ENCODE measurements around the gene TERB1. TPM values are rescaled to one million over a fixed set of nuclear protein-coding genes. Genes with fewer than 3 reads are reported as not detected.

The TERB1 gene
- polyA plus RNA-seq = under 1 TPM in 1 of 4 donors, not detected in 3; 0.04 TPM
- long read RNA-seq, donor 1 = 0 reads
- long read RNA-seq, donor 2 = 0 reads
- long read RNA-seq, donor 3 = 0 reads
- long read RNA-seq, donor 4 = 0 reads
- long read RNA-seq, donor 5 = 0 reads
- long read RNA-seq, donor 6 = 0 reads
- long read RNA-seq, donor 7 = 0 reads
- long read RNA-seq, donor 8 = 0 reads
- long read RNA-seq, donor 9 = 0 reads
- long read RNA-seq, donor 10 = 0 reads

DNA sequence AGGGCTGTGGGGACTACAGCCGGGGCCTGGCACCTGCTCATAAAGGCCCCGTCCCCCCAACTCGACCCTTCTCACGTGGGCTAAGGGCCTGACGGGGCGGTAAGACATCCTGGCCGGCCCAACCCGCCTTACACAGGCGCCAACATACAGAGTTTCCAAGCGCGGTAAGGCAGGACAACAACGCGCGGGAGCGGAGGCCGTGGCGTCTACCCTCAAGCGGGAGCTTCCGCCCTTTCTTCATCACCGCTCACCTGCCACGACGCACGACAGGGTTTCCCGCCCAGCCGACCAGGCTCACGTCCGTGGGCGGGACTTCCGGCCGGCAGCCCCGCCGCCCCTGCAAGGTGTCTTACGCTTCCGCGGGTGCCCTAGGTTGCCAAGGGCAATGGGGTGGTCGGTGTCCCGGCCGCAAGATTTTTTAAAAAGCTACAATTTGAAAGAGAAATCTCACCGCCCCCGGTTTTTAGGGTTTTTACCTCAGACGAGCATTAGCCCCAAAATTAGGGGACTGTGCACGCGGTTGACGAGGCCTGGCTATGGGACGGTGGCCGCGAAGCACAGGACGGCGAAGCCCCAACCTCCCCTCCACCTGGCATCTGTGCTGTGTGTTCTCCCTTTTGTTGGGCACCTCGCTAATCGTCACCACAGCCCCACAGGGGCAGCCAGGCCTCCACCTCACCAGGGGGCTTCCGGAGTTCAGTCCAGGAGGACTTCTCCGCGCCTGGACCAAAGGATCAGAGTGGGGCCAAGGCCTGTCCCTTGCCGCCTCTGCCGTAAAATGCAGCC is at the start of gene TERB1:
Gene TERB1, minus strand, starts transcription at position 265 of the 786 bp plus-strand sequence. CDS start 4,786 bp downstream, outside the sequence.
- Histone ChIP-seq H3K4me3 (ENCODE audit: low read depth in 1 of 3, low read length in 3 of 3) (no peak within 1 kb of the TSS), H3K27me3 (ENCODE audit: control insufficient read depth in 3 of 3, insufficient read depth in 3 of 3, low read length in 3 of 3) (no peaks in the 10 kb centered on the region), H3K9me3 (ENCODE audit: control insufficient read depth in 2 of 2, insufficient read depth in 1 of 2, low read depth in 1 of 2, low read length in 1 of 2) (no peaks in the 10 kb centered on the region), H3K27ac (ENCODE audit: low read depth in 1 of 3, low read length in 2 of 3) (no peak within 1 kb of the TSS), H3K4me1 (ENCODE audit: control insufficient read depth in 3 of 3, insufficient read depth in 2 of 3, low read depth in 1 of 3, low read length in 2 of 3) (no peaks in the 10 kb centered on the region), H3K36me3 (ENCODE audit: control insufficient read depth in 3 of 3, insufficient read depth in 2 of 3, low read depth in 1 of 3, low read length in 3 of 3) (peaks cover 7 to 27% (median 11%) of the 10 kb centered on the region in 3 donors)
- DNase-seq (no peak), FAIRE-seq (no peak)
- WGBS, 3 donors = 93 to 97% (median 96%) methylated on average over 51 to 56 of the region's 56 CpGs

GRCh38 chr16:66850115-66850815 is 48.9 kb upstream of the TERB1 start:
- H3K27ac ChIP-seq (ENCODE audit: low read depth in 1 of 3, low read length in 2 of 3) = no peak overlapping the region
- no peaks in the 10 kb centered on the region for H3K9me3 ChIP-seq (ENCODE audit: control insufficient read depth in 2 of 2, insufficient read depth in 1 of 2, low read depth in 1 of 2, low read length in 1 of 2)
- WGBS, 3 donors = 84 to 89% (median 84%) methylated on average over 14 of the region's 14 CpGs
- no peaks in the 10 kb centered on the region for H3K36me3 ChIP-seq (ENCODE audit: control insufficient read depth in 3 of 3, insufficient read depth in 2 of 3, low read depth in 1 of 3, low read length in 3 of 3)
- FAIRE-seq (no peak), DNase-seq (no peak)
- no peak overlapping the region for H3K4me3 ChIP-seq (ENCODE audit: low read depth in 1 of 3, low read length in 3 of 3)
- peaks cover 0 to 13% (median 8%) of the 10 kb centered on the region in 3 donors for H3K27me3 ChIP-seq (ENCODE audit: control insufficient read depth in 3 of 3, insufficient read depth in 3 of 3, low read length in 3 of 3)
- peaks cover 0 to 18% (median 6%) of the 10 kb centered on the region in 3 donors for H3K4me1 ChIP-seq (ENCODE audit: control insufficient read depth in 3 of 3, insufficient read depth in 2 of 3, low read depth in 1 of 3, low read length in 2 of 3)

DNA sequence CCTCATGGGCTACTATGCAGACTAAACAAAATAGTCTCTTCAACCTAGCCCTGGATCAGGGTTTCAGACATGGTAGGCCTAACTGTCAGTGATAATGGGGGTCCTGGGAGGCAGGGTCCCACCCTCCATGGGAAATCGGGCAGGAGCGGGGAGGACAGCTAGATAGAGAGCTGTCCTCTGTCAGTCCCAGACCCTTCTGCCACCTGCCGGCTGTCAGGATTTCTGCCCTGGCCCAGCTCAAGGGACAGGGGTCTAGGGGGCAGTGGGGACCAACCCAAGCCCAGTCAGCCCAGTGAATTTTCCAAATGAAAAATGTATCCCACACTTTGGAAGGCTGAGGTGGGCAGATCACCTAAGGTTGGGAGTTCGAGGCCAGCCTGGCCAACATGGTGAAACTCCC is 48.2 kb upstream of the TERB1 start:
- no peaks in the 10 kb centered on the region for H3K9me3 ChIP-seq (ENCODE audit: control insufficient read depth in 2 of 2, insufficient read depth in 1 of 2, low read depth in 1 of 2, low read length in 1 of 2)
- no peak overlapping the region for H3K4me3 ChIP-seq (ENCODE audit: low read depth in 1 of 3, low read length in 3 of 3)
- H3K27me3 ChIP-seq (ENCODE audit: control insufficient read depth in 3 of 3, insufficient read depth in 3 of 3, low read length in 3 of 3) = peaks cover 0 to 19% (median 10%) of the 10 kb centered on the region in 3 donors
- H3K4me1 ChIP-seq (ENCODE audit: control insufficient read depth in 3 of 3, insufficient read depth in 2 of 3, low read depth in 1 of 3, low read length in 2 of 3) = peaks cover 0 to 18% (median 6%) of the 10 kb centered on the region in 3 donors
- FAIRE-seq = no peak
- WGBS, 3 donors = 86 to 97% (median 88%) methylated on average over 4 of the region's 4 CpGs
- no peaks in the 10 kb centered on the region for H3K36me3 ChIP-seq (ENCODE audit: control insufficient read depth in 3 of 3, insufficient read depth in 2 of 3, low read depth in 1 of 3, low read length in 3 of 3)
- H3K27ac ChIP-seq (ENCODE audit: low read depth in 1 of 3, low read length in 2 of 3) = peak overlapping the region in 1 of 3 donors; percentile 68
- DNase-seq = no peak

- Histone ChIP-seq H3K27me3 (ENCODE audit: control insufficient read depth in 3 of 3, insufficient read depth in 3 of 3, low read length in 3 of 3) (peaks cover 0 to 22% (median 10%) of the 10 kb centered on the region in 3 donors), H3K4me3 (ENCODE audit: low read depth in 1 of 3, low read length in 3 of 3) (no peak overlapping the region), H3K36me3 (ENCODE audit: control insufficient read depth in 3 of 3, insufficient read depth in 2 of 3, low read depth in 1 of 3, low read length in 3 of 3) (no peaks in the 10 kb centered on the region), H3K9me3 (ENCODE audit: control insufficient read depth in 2 of 2, insufficient read depth in 1 of 2, low read depth in 1 of 2, low read length in 1 of 2) (no peaks in the 10 kb centered on the region), H3K4me1 (ENCODE audit: control insufficient read depth in 3 of 3, insufficient read depth in 2 of 3, low read depth in 1 of 3, low read length in 2 of 3) (peaks cover 0 to 18% (median 6%) of the 10 kb centered on the region in 3 donors), H3K27ac (ENCODE audit: low read depth in 1 of 3, low read length in 2 of 3) (peak overlapping the region in 1 of 3 donors; percentile 68)
- FAIRE-seq (no peak), DNase-seq (no peak)
- 76 to 86% (median 84%) methylated on average over 2 of the region's 2 CpGs for WGBS, 3 donors
These were observed 47.6 kb upstream of the TERB1 start for GRCh38 chr16:66849021-66849420.

DNA sequence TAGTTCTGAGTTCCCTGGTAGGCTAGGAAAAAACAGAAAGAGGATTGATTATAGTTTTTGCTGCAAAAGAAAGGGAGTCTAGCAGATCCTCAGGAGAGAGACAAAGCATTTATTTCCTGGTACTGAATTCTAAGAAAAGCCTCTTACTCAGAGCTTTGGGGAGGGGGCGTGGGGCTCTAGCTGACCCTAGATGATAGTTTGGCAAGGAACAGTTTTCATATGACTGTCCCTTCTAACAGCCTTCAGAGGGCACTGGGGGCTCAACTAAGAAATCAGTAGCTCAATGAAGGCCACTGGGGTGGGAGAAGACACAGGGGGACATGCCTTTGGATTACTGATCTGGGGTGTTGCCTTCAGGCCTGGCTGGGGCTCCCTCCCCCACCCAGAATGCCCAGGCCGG is 46.8 kb upstream of the TERB1 start:
- Histone ChIP-seq H3K9me3 (ENCODE audit: control insufficient read depth in 2 of 2, insufficient read depth in 1 of 2, low read depth in 1 of 2, low read length in 1 of 2) (no peaks in the 10 kb centered on the region), H3K36me3 (ENCODE audit: control insufficient read depth in 3 of 3, insufficient read depth in 2 of 3, low read depth in 1 of 3, low read length in 3 of 3) (no peaks in the 10 kb centered on the region), H3K4me1 (ENCODE audit: control insufficient read depth in 3 of 3, insufficient read depth in 2 of 3, low read depth in 1 of 3, low read length in 2 of 3) (peaks cover 0 to 18% (median 6%) of the 10 kb centered on the region in 3 donors), H3K27me3 (ENCODE audit: control insufficient read depth in 3 of 3, insufficient read depth in 3 of 3, low read length in 3 of 3) (peaks cover 0 to 26% (median 10%) of the 10 kb centered on the region in 3 donors), H3K4me3 (ENCODE audit: low read depth in 1 of 3, low read length in 3 of 3) (no peak overlapping the region), H3K27ac (ENCODE audit: low read depth in 1 of 3, low read length in 2 of 3) (peak overlapping the region in 2 of 3 donors; percentile 15 to 68)
- DNase-seq (no peak), FAIRE-seq (no peak)
- WGBS, 3 donors = 72 to 85% (median 82%) methylated on average over 2 of the region's 2 CpGs

- Histone ChIP-seq H3K27ac (ENCODE audit: low read depth in 1 of 3, low read length in 2 of 3) (peak overlapping the region in 2 of 3 donors; percentile 15 to 68), H3K4me1 (ENCODE audit: control insufficient read depth in 3 of 3, insufficient read depth in 2 of 3, low read depth in 1 of 3, low read length in 2 of 3) (peaks cover 0 to 18% (median 6%) of the 10 kb centered on the region in 3 donors), H3K27me3 (ENCODE audit: control insufficient read depth in 3 of 3, insufficient read depth in 3 of 3, low read length in 3 of 3) (peaks cover 0 to 26% (median 10%) of the 10 kb centered on the region in 3 donors), H3K36me3 (ENCODE audit: control insufficient read depth in 3 of 3, insufficient read depth in 2 of 3, low read depth in 1 of 3, low read length in 3 of 3) (no peaks in the 10 kb centered on the region), H3K4me3 (ENCODE audit: low read depth in 1 of 3, low read length in 3 of 3) (no peak overlapping the region), H3K9me3 (ENCODE audit: control insufficient read depth in 2 of 2, insufficient read depth in 1 of 2, low read depth in 1 of 2, low read length in 1 of 2) (no peaks in the 10 kb centered on the region)
- FAIRE-seq (no peak), DNase-seq (peak; percentile 78 to 89)
- 44 to 59% (median 49%) methylated on average over 6 of the region's 6 CpGs for WGBS, 3 donors
These were observed 46.2 kb upstream of the TERB1 start for GRCh38 chr16:66847533-66848067.

GRCh38 chr16:66846831-66847230 is 45.4 kb upstream of the TERB1 start:
- no peaks in the 10 kb centered on the region for H3K36me3 ChIP-seq (ENCODE audit: control insufficient read depth in 3 of 3, insufficient read depth in 2 of 3, low read depth in 1 of 3, low read length in 3 of 3)
- no peaks in the 10 kb centered on the region for H3K9me3 ChIP-seq (ENCODE audit: control insufficient read depth in 2 of 2, insufficient read depth in 1 of 2, low read depth in 1 of 2, low read length in 1 of 2)
- peaks cover 0 to 26% (median 10%) of the 10 kb centered on the region in 3 donors for H3K27me3 ChIP-seq (ENCODE audit: control insufficient read depth in 3 of 3, insufficient read depth in 3 of 3, low read length in 3 of 3)
- H3K27ac ChIP-seq (ENCODE audit: low read depth in 1 of 3, low read length in 2 of 3) = no peak overlapping the region
- DNase-seq = no peak
- no peak for FAIRE-seq
- 92 to 96% (median 95%) methylated on average over 6 of the region's 6 CpGs for WGBS, 3 donors
- H3K4me1 ChIP-seq (ENCODE audit: control insufficient read depth in 3 of 3, insufficient read depth in 2 of 3, low read depth in 1 of 3, low read length in 2 of 3) = peaks cover 0 to 18% (median 6%) of the 10 kb centered on the region in 3 donors
- H3K4me3 ChIP-seq (ENCODE audit: low read depth in 1 of 3, low read length in 3 of 3) = no peak overlapping the region

DNA sequence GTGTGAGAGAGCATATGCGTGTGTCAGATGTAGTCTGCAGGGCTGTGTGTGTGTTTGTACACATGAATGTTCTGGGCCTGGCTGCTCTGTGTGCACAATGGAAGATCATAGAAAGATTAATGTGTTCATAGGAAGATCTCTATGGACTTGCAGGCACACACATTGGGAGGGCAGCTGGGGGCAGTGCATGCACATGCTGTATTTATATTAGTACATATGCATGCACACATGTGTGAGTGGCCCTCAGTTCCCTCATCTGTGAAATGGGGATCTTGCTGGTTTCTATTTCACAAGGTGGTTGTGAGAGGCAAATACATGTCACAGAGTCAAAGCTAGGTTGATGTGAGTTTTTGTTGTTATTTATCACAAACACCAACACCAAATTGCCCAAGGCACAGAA is 44.9 kb upstream of the TERB1 start:
- Histone ChIP-seq H3K27ac (ENCODE audit: low read depth in 1 of 3, low read length in 2 of 3) (no peak overlapping the region), H3K27me3 (ENCODE audit: control insufficient read depth in 3 of 3, insufficient read depth in 3 of 3, low read length in 3 of 3) (peaks cover 0 to 26% (median 10%) of the 10 kb centered on the region in 3 donors), H3K4me1 (ENCODE audit: control insufficient read depth in 3 of 3, insufficient read depth in 2 of 3, low read depth in 1 of 3, low read length in 2 of 3) (peaks cover 0 to 18% (median 6%) of the 10 kb centered on the region in 3 donors), H3K9me3 (ENCODE audit: control insufficient read depth in 2 of 2, insufficient read depth in 1 of 2, low read depth in 1 of 2, low read length in 1 of 2) (no peaks in the 10 kb centered on the region), H3K4me3 (ENCODE audit: low read depth in 1 of 3, low read length in 3 of 3) (no peak overlapping the region), H3K36me3 (ENCODE audit: control insufficient read depth in 3 of 3, insufficient read depth in 2 of 3, low read depth in 1 of 3, low read length in 3 of 3) (no peaks in the 10 kb centered on the region)
- FAIRE-seq = no peak
- 89 to 100% (median 100%) methylated on average over 1 of the region's 1 CpG for WGBS, 3 donors
- no peak for DNase-seq

All from small intestine (tissue), 16 donors.